HG03432 (cell line): ENCODE data around the gene ZNF516.

Source experiments
- ATAC-seq: cut with Tn5 transposase; IDR thresholded peaks from one replicate; pipeline ENCODE4 v1.9.1; 2021; ENCODE audit warnings: mild to moderate bottlenecking, moderate library complexity; ENCODE audit not compliant: unreplicated experiment

The ZNF516 gene

GRCh38 chr18:76471593-76471992 is 23.4 kb downstream of the ZNF516 start:
- no peak for ATAC-seq

GRCh38 chr18:76468345-76469304 is 26.4 kb downstream of the ZNF516 start:
- no peak for ATAC-seq

GRCh38 chr18:76467371-76468190 is 27.5 kb downstream of the ZNF516 start:
- ATAC-seq = no peak

- ATAC-seq = no peak
Measured at GRCh38 chr18:76466410-76466991, 28.5 kb downstream of the ZNF516 start.

GRCh38 chr18:76465630-76466409 is 29.2 kb downstream of the ZNF516 start:
- no peak for ATAC-seq

GRCh38 chr18:76464281-76465259 is 30.5 kb downstream of the ZNF516 start:
- no peak for ATAC-seq

- no peak for ATAC-seq
Measured at GRCh38 chr18:76463872-76464271, 31.2 kb downstream of the ZNF516 start.

- ATAC-seq = no peak
Measured at GRCh38 chr18:76463358-76463757, 31.7 kb downstream of the ZNF516 start.

- no peak for ATAC-seq
Measured at GRCh38 chr18:76462326-76462694, 32.7 kb downstream of the ZNF516 start.

- no peak for ATAC-seq
Measured at GRCh38 chr18:76461692-76462325, 33.2 kb downstream of the ZNF516 start.

GRCh38 chr18:76461148-76461547 is 33.9 kb downstream of the ZNF516 start:
- no peak for ATAC-seq

GRCh38 chr18:76460482-76460881 is 34.6 kb downstream of the ZNF516 start:
- no peak for ATAC-seq

- ATAC-seq = no peak
Measured at GRCh38 chr18:76459687-76460350, 35.2 kb downstream of the ZNF516 start.

- no peak for ATAC-seq
Measured at GRCh38 chr18:76459312-76459686, 35.7 kb downstream of the ZNF516 start.

- ATAC-seq = no peak
Measured at GRCh38 chr18:76458522-76459311, 36.3 kb downstream of the ZNF516 start.

GRCh38 chr18:76457957-76458356 is 37.1 kb downstream of the ZNF516 start:
- ATAC-seq = no peak

- no peak for ATAC-seq
Measured at GRCh38 chr18:76457475-76457874, 37.6 kb downstream of the ZNF516 start.

- no peak for ATAC-seq
Measured at GRCh38 chr18:76456823-76457222, 38.2 kb downstream of the ZNF516 start.
